GM21381 (cell line): Measurements from ENCODE around the gene BMI1.
"Not testable (repeated sequence)": the region's sequence is repeated elsewhere in the genome, so short reads cannot be mapped to it uniquely, and the experiment has no call there.

ENCODE experiments used
- ATAC-seq: cut with Tn5 transposase; IDR thresholded peaks from one replicate; pipeline ENCODE4 v1.9.1; 2021; ENCODE audit warnings: mild to moderate bottlenecking, moderate library complexity; ENCODE audit not compliant: unreplicated experiment

BMI1 gene

GRCh38 chr10:22320591-22321155 lies at the start of gene BMI1:
Gene BMI1 (plus strand): TSS chr10:22321099. CDS start chr10:22326450, 5,351 bp downstream.
- ATAC-seq = peak; percentile 21

- no peak for ATAC-seq
These were observed 49.1 kb upstream of the BMI1 start for GRCh38 chr10:22271786-22272185.

DNA sequence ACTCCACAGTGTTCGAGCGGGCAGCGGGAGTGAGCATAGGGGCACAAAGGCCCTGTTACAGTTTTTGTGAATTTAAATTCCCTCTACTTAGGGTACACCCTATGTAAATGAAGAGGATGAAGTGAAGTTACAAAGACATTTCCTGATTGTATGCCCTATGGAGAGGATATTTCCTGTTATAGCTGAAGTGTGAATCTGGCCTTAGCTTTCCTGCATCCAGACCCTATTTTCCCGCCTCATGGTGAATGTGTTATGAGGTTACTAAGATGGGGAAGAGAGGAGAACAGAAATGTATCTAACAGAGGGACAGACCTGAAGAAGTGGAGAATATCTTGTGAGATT lies 42.5 kb upstream of the BMI1 start:
- no peak for ATAC-seq

- no peak for ATAC-seq
These were observed 40.8 kb upstream of the BMI1 start for GRCh38 chr10:22280078-22280477.

DNA sequence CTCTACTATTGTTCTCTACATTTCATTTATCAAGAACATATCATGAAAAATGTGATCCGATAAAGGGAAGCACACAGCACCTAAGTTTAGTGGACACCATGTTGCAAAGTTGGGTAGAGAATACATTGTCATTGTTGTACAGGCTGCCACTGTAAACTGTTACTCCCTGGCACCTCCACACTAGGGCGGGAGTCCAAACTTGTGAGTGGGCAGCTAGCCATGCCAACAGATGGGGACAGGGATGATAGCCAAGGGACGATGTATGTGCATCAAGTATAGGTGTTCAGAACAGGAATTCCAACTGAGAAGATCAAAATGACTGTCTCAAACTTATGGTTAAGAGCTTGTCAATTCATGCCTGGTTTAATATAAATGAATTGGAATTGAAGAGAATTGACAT lies 35.8 kb upstream of the BMI1 start:
- ATAC-seq = no peak

- no peak for ATAC-seq
These were observed 27.0 kb upstream of the BMI1 start for GRCh38 chr10:22293747-22294404.

- no peak for ATAC-seq
These were observed 26.2 kb upstream of the BMI1 start for GRCh38 chr10:22294694-22295093.

GRCh38 chr10:22301193-22301592 lies 19.7 kb upstream of the BMI1 start:
- ATAC-seq = no peak

DNA sequence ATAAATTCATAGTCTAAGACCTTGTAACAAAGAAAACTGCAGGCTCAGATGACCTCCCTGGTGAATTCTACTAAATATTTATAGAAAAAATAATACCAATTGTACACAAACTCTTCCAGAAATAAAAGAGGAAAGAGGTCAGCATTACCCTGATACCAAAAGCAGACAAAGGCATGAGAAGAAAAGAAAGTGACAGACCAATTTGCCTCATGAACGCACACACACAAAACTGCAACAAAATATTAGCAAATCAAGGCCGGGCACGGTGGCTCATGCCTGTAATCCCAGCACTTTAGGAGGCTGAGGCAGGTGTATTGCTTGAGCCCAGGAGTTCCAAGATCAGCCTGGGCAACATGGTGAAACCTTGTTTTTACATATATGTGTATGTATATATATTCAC lies 17.4 kb upstream of the BMI1 start:
- ATAC-seq = no peak

DNA sequence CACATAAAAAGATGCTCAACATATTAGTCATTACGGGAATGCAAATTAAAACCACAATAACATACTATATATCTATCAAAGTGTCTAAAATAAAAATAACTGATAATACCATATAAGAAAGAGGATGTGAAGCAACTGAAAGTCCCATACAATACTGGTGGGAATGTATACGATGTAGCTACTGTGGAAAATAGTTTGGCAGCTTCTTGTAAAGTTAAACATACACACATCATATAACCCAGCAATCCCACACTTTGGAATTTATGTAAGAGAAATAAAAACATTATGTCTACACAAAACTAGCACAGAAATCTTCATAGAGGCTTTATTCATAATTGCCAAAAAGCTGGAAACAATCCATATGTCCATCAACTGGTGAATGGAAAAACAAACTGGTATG lies 15.2 kb upstream of the BMI1 start:
- ATAC-seq = no peak

DNA sequence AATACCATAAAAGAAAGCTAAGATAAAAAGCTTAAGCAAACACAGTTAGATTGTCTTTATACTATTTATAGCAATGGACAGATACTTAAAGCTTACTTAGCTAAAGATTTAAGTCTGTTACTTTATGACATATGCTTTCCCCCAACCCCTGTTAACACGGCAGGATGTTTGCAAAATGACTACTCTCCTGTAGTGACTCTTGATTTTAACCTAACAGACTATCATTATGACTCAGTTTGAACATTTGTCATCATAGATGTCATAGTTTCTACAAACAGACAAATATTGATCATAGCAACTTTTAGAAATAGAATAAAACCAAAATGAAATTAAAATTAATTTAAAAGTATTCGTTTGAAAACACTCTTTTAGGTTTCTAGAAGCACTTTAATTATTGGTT lies 12.5 kb upstream of the BMI1 start:
- peak; percentile 91 for ATAC-seq

GRCh38 chr10:22309180-22310000 lies 11.5 kb upstream of the BMI1 start:
- no peak for ATAC-seq

- ATAC-seq = not testable (repeated sequence)
These were observed 10.9 kb upstream of the BMI1 start for GRCh38 chr10:22310012-22310411.

GRCh38 chr10:22310928-22311327 lies 10.0 kb upstream of the BMI1 start:
- ATAC-seq = no peak

- no peak for ATAC-seq
These were observed 6.0 kb upstream of the BMI1 start for GRCh38 chr10:22314852-22315251.

GRCh38 chr10:22315455-22316285 lies 5.2 kb upstream of the BMI1 start:
- peak; percentile 15 for ATAC-seq

GRCh38 chr10:22316286-22317075 lies 4.4 kb upstream of the BMI1 start, which contains the start of gene COMMD3:
Gene COMMD3 (plus strand): TSS chr10:22316388. CDS start chr10:22316418, 30 bp downstream.
- peak; percentile 60 for ATAC-seq

DNA sequence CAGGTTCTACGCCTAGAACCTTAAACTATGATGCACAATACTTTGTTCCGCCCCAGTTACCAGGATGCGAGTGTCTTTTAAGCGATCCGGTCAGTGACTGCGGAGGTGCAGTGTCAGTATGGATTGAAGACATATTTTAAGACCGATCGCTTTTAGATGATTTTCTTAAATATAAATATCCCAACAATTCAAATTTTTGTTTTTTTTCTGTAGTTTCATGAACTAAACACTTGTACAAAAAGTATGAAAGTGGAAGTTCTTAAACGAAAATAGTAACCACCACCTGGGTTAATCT lies 3.9 kb upstream of the BMI1 start:
- peak; percentile 15 for ATAC-seq

DNA sequence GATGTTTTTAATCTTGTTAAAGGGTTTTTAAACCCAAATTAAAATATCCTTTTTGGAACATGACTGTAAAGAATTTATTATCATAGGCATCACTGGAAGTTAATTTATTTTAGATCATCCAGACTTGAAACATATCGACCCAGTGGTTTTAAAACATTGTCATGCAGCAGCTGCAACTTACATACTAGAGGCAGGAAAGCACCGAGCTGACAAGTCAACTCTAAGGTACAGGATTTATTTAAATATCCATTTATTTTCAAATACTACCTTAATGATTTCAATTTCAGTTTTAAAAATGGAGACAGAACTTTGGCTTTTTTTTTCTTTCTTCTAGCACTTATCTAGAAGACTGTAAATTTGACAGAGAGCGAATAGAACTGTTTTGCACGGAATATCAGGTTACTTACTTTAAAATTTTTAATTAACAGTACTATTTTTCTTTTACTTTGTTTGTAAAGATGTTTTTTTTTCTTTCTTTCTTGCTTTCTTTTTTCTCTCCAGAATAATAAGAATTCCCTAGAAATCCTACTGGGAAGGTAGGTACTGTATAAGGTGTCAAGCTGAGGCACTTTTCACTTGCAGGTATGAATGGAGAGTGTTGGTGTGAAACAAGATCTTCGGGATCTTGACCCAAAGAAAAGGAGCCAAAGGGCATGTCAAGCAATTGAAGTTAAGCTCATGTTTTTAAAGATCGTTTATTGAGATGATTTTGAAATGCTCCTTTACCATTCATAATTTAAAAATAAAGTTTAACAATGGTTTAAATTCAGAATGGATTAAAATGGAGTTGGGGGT lies 2.9 kb upstream of the BMI1 start:
- ATAC-seq = no peak

GRCh38 chr10:22318772-22319171 lies 2.1 kb upstream of the BMI1 start:
- ATAC-seq = no peak
